ENCODE results near the gene GRB10.
A peak's percentile ranks its signal among the peaks of the same experiment; 100 is the strongest.
"Not testable (repeated sequence)": the region's sequence is repeated elsewhere in the genome, so short reads cannot be mapped to it uniquely, and the experiment has no call there.

Gene GRB10

GRCh38 chr7:50743016-50743415, 39.7 kb downstream of the GRB10 start:
- DNase-seq (ENCODE audit: low read depth) = no peak

DNA sequence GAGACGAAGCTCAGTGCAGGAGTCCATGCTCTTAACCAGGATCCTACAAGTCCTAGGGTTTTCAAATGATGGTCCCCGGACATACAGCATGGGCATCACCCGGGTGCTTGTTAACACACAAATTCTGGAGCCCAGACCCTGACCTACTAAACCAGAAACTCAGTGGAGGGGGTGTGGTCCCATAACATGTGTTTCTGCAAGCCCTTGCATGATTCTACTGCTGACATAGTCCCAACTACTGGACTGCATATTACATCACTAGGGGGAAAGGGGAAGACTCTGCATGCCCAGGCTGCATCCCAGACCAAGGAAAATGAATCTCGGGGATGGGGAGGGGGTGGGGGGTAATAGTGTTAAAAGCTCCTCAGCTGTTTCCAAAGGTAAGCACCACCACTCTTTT, 40.3 kb downstream of the GRB10 start:
- no peak for DNase-seq (ENCODE audit: low read depth)

GRCh38 chr7:50739744-50740435, 42.8 kb downstream of the GRB10 start:
- DNase-seq (ENCODE audit: low read depth) = no peak

DNA sequence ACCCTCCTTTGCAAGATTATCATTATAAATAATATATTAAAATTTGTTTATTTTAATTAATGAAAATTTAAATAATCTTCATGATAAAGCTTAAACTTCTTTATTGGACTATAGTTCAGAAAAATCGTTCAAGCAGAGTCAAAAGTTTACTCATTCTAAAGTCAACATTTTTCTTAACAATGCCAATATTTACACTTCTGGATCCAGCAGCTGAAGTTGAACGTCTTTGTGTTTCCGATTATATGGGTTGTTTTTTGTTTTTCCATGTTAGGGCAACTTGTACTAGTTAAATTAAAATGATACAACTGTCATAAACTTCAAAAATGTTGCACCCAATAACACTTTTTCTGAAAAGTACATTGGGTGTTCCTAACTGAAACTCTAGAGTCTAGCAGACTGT, 43.8 kb downstream of the GRB10 start:
- DNase-seq (ENCODE audit: low read depth) = no peak

DNA sequence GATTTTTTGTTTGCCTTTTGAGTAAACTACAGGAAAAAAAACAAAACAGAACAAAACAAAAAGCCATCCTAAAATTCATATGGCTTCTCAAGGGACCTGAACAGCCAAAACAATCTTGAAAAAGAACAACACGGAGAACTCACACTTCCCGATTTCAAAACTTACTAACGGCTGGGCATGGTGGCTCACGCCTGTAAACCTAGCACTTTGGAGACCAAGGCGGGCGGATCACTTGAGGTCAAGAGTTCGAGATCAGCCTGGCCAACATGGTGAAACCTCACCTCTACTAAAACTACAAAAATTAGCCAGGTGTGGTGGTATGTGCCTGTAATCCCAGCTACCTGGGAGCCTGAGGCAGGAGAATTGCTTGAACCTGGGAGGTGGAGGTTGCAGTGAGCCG, 46.9 kb downstream of the GRB10 start:
- DNase-seq (ENCODE audit: low read depth) = not testable (repeated sequence)

DNA sequence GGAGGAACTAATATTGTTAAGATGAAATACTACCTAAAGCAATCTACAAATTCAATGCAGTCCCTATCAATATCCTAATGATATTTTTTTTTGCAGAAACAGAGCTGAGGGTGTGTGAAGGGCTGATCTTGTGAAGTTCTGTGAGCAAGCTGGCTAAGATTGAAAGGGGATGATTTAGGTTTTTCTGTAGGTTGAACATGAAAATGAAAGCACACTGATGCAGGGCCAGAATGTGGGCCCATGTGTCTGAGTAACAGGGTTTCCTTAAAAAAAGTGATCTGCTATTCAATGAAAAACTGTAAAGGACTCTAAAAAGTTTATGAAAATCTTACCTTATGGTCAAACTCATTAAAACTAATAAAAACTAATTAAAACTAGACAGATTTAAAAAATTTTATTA, 47.4 kb downstream of the GRB10 start:
- no peak for DNase-seq (ENCODE audit: low read depth)

- no peak for DNase-seq (ENCODE audit: low read depth)
These were observed 48.5 kb downstream of the GRB10 start for GRCh38 chr7:50734246-50734645.

GRCh38 chr7:50733552-50733951, 49.1 kb downstream of the GRB10 start:
- peak; percentile 70 for DNase-seq (ENCODE audit: low read depth)

- DNase-seq (ENCODE audit: low read depth) = no peak
These were observed 50.8 kb downstream of the GRB10 start for GRCh38 chr7:50731703-50732582.

DNA sequence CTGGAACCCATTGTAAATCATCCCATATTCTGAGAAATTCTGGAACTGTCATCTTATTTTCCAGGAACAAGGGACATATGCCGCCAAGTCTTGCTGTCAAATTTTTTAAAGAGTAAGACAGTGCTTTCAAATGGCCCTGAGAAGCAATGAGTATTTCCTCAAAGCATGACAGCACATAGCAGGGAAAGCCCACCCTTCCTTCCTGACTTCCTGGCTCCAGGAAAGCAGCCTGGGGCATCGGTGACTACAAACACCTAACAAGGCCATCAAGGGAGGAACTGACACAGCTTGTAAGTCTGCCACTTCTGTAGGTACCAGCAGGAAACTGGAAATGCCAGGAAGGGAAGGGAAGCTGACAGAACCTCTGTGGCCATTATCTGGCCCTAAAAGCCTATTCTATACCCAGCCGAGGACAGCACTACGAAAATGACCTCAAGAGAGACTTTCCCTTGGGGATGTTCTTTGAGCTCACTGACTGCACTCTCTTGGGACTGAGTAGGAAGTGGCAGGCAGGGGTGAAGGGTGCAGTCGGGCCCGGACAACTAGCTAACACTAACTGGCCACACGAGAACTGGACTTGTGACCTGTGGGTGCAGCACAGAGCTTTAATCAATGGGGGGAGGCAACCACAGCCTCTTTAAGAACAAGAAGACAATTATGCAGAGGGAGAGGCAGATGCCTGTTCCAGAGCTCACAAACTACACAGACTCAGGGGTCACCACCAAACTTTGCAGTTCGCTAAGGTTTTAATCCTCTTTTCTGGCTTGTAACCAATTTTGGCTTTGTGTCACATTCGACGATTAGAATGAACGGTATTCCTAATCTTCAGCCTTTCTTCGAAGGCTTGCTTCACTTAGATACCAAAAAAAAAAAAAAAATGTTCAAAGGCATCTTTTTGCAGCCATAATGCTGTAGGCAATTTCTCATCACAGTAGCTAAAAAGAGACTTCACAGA, 52.0 kb downstream of the GRB10 start:
- no peak for DNase-seq (ENCODE audit: low read depth)

DNA sequence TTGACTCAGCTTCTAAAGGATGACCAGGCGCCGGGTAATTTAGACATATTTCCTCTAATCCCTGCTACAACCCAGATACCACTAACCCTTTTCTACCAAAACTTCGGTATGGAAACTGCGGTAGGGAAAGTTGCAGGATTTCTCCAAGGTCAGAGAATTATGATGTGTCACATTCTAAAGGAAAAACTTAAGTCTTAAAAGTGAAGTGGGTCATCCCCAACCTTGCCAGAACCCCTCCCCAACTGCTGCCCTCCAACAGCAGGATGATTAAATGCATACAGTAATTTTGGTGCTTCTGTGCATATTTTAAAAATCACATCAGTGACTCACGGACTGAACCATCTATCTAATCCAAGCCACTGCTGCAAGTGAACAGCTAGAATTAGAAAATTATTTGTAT, 52.7 kb downstream of the GRB10 start:
- DNase-seq (ENCODE audit: low read depth) = no peak

DNA sequence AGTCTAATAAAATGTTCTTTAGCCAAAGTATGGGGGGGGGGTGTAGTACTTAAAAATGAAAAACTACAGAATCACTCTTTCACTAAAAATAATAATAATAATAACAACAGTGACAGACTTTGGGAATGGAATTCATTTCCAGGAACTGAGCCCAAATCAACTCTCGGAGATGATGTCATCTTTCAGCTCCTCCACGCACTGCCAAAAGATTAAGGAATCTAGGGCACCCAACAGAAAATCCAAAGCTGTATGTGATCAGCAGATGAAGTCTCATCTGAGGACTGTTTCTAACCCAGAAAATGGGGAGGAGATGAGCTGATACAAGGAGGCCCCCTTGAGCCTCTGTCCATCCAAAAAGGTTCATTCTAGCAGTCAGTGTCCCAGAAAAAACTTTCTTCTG, 54.5 kb downstream of the GRB10 start:
- DNase-seq (ENCODE audit: low read depth) = no peak

DNA sequence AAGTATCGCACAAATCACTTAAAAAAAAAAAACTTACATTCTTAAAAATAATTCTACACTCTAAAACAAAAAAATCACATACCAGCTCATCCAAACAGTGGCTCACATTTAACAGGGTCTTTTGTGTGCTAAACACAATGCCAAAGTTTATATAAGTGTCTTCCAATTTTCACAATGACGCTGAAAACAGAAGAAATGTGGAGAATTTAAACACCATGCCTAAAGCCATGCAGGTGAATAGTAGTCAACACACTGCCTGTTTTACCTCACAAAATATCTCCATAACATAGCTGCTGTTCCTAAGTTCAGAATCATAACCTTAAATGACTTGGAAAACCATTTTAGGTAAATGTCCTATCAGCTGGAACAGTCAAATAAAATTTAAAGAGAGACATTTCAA, 55.0 kb downstream of the GRB10 start:
- no peak for DNase-seq (ENCODE audit: low read depth)

DNA sequence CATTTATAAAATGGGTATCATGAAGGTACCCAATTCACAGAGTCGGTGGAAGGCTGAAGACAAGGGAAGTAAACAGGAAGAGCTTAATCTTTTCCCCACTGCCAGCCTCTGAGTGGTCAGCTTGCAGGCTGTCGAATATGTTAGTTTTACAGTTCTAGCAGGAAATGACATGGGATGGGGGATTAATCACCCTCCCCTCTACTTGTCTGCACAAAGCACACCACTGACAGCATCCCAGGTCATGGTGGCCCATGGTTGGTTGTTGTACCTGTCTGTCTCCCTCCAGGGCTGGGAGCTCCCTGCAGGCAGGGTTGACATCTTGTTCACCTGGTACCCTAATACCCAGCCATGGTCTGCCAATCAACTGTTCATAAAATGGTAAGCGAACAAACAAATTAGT, 55.6 kb downstream of the GRB10 start:
- DNase-seq (ENCODE audit: low read depth) = no peak

DNA sequence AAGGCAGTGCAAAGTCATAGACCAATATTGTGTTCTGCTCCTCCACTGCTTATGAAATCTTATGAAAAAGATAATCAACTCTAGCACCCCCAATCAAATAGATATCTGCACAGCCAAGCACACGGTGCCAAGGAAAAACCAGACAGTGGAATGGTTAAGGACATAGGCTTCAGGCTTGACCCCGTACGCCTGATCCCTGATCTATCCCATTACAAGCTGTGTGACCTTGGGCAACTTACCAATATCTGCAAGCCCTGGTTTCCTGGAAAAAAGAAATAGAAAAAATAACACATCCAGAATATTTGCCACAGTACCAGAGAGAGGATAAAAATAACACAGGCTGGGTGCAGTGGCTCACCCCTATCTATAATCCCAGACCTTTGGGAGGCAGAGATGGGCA, 56.9 kb downstream of the GRB10 start:
- no peak for DNase-seq (ENCODE audit: low read depth)

GRCh38 chr7:50724526-50725520, 57.9 kb downstream of the GRB10 start:
- no peak for DNase-seq (ENCODE audit: low read depth)

GRCh38 chr7:50723888-50724287, 58.8 kb downstream of the GRB10 start:
- no peak for DNase-seq (ENCODE audit: low read depth)

DNA sequence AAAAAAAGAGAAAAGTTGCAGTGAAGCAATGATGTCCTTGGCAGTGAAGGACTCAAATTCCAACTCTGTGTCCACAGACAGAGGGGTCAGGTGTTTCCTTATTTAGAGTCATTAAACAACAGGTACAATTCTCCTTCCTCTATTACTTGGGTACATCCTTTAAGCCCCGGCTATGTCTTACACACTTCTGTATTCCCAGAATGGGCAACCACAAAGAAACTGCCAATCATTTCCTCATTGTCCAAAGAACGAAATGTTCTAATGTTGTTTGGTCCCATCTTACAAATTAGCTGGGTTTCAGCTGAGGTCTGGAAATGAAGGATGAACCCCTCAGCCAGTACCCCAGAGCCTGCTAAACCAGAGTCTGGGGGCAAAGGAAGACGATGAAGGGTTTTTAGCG, 59.5 kb downstream of the GRB10 start:
- no peak for DNase-seq (ENCODE audit: low read depth)

GRCh38 chr7:50721661-50722259, 60.9 kb downstream of the GRB10 start:
- DNase-seq (ENCODE audit: low read depth) = no peak

DNA sequence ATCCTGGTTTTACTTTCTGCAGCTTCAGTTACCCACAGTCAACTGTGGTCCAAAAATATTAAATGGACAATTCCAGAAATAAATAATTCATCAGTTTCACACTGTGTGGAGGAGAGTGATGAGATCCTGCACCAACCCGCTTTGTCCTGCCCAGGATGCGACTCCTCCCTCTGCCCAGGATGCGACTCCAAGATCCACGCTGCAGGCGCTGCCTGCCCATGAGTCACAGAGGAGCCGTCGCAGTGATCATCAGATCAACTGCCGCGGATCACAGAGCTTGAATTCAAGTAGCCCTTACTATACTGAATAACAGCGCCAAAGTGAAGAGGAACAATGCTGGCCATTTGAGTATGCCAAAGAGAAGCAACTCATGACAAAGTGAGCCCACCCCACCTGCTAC, 61.5 kb downstream of the GRB10 start:
- DNase-seq (ENCODE audit: low read depth) = no peak

DNA sequence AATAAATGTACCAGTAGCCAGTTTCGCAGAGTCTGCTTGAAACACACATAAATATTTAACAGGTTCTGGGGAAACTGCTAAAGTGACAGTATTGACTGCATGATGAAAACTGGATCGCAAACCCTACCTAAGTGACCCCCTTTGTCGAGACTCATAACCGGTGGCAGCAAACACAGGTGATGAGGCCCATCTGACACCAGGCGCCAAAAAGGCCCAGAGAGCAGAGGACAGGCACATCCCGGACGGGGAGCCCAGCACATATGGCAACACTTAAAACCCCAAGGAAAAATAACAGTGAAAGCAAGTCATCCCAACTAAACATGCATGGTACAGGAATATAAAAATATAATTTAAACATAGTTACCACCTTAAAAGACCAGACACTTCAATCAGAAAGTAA, 62.4 kb downstream of the GRB10 start:
- DNase-seq (ENCODE audit: low read depth) = no peak

Measured in non-pigmented ciliary epithelial cell (primary cell).